Activated T-helper 1 cell treated with Interleukin-2 at 50 U/mL for 16 hours (primary cell): ENCODE results near the gene CCDC134.
"Not testable (repeated sequence)": the region's sequence is repeated elsewhere in the genome, so short reads cannot be mapped to it uniquely, and the experiment has no call there.

Experiments used
- DNase-seq: peaks from one replicate; pipeline ENCODE4 v3.0.0-alpha.2; 2020; ENCODE audit warnings: low read depth

CCDC134 gene

GRCh38 chr22:41823797-41824196 lies 23.3 kb downstream of the CCDC134 start:
- DNase-seq = no peak

GRCh38 chr22:41825376-41825775 lies 24.9 kb downstream of the CCDC134 start:
- DNase-seq = no peak

DNA sequence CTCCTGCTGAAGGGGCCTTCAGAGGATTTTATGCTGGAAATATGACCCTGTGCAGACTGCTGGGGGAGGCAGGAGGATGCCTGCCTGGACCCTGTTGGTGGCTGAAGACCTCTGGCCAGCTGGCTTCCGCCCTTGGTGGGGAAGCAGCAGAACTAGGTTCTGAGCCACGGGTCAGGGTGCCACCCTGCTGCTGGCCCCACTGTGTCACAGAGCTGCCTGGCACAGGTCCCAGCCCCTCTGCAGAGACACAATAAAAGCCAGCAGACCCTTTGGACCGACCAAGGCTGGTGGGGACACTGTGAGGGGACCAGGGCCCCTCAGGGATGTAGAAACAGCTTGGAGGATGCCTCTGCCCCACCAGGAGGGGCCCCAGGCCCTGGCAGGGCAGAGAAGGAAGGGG lies 25.5 kb downstream of the CCDC134 start:
- no peak for DNase-seq

GRCh38 chr22:41826430-41827383 lies 26.2 kb downstream of the CCDC134 start:
- DNase-seq = no peak

- no peak for DNase-seq
These were observed 27.2 kb downstream of the CCDC134 start for GRCh38 chr22:41827671-41828070.

GRCh38 chr22:41828516-41828915 lies 28.0 kb downstream of the CCDC134 start:
- DNase-seq = no peak

DNA sequence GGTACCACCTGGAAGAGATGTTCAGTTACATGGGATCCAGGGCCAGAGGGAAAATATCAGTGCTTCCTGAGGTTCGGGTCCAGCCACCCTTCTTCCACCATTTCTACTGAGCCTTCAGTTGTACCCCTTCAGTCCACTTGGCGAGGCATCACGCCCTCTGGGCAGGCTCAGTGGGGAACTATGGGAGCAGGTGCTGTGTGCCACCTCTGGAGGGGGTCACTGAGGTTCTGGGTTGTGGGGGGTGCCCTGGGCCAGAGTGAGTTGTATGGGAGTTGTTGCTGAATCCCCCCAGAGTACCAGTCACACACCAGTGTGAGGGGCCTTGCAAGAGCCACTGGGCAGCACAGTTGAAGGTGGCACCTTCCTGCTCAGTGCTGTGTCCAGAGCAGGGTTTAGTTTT lies 29.7 kb downstream of the CCDC134 start:
- DNase-seq = no peak

DNA sequence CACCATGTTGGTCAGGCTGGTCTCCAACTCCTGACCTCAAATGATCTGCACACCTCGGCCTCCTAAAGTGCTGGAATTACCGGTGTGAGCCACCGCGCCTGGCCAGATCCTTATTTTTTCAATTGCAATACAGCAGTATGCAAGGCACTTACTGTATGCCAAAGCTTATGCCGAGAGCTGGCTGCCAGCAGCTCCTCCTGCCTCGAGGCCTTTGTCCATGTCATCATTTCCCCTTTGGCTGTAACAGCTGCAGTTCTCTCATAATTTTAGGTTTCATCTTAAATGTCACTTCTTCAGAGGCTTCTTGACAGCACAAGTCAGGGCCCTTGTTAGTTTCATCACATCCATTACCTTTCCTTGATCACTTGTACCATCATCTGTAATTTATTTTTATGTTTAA lies 30.9 kb downstream of the CCDC134 start:
- DNase-seq = no peak

GRCh38 chr22:41831828-41832552 lies 31.5 kb downstream of the CCDC134 start:
- DNase-seq = no peak

GRCh38 chr22:41832553-41833368 lies 32.3 kb downstream of the CCDC134 start, which contains the start of gene SREBF2:
Gene SREBF2 (plus strand): TSS chr22:41833105. CDS start chr22:41833271, 166 bp downstream.
- DNase-seq = peak; percentile 96

- DNase-seq = peak; percentile 32
These were observed 33.0 kb downstream of the CCDC134 start for GRCh38 chr22:41833369-41834004.

- DNase-seq = no peak
These were observed 33.8 kb downstream of the CCDC134 start for GRCh38 chr22:41834005-41834944.

DNA sequence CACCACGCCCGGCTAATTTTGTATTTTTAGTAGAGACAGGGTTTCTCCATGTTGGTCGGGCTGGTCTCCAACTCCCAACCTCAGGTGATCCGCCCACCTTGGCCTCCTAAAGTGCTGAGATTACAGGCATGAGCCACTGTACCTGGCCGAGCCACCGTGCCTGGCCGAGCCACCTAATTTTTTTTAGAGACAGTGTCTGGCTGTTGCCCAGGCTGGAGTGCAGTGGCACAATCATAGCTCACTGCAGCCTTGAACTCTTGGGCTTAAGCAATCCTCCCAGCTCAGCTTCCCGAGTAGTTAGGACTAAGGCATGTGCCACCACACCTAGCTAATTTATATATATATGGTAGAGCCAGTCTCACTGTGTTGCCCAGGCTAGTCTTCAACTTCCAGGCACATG lies 35.0 kb downstream of the CCDC134 start:
- not testable (repeated sequence) for DNase-seq

GRCh38 chr22:41836551-41836950 lies 36.1 kb downstream of the CCDC134 start:
- no peak for DNase-seq

DNA sequence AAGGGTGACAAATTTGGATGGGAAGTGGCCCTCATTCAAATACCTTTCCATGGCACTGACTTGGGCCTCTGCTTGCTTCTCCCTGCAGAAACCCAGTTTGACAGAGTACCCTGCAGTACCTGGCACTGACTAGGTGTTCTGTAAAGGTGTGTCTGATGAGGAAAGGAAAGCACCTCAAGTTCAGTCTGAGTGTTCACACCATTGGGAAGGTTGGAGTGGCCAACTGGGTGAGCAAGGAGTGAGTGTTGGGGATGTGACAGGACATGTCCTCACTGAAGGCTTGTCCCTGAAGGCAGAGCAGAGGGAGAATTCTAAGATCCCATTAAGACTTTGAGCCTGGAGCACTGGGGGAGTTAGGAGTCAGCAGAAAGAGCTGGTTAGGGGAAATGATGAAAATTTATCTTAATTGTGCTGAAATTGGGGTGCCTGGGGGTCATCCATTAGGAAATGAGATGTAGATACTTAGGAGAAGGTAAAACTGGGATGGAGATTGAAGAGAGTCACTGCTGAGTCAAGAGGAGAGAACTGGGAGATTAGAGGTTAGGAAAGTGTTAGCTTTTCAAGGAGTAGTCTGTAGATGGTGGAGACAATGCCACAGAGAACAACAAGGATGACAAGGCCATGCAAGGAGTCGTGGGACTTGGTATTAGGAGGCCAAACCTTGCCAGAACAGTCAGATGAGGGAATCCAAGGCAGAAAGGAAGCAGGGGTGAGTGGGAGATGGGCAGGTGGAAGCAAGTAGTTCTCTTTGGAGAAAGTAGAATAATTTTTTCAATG lies 38.6 kb downstream of the CCDC134 start:
- DNase-seq = no peak

DNA sequence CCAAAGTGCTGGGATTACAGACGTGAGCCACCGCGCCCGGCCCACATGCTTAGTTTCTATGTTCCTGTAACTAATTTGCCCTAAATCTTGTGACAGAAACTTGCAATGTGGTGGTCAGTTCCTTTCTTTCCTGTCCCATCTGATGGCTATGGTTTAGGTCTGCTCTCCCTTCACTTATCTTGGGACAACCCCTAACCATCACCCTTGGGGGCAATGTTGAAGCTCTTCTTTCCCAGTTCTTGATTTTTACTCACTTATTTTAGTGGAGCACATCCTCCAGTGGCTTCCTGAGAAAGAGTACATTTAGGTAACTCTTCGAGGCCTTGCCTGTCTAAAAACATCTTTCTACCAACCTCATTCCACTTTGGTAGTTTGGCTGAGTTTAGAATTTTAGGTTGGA lies 39.7 kb downstream of the CCDC134 start:
- no peak for DNase-seq

DNA sequence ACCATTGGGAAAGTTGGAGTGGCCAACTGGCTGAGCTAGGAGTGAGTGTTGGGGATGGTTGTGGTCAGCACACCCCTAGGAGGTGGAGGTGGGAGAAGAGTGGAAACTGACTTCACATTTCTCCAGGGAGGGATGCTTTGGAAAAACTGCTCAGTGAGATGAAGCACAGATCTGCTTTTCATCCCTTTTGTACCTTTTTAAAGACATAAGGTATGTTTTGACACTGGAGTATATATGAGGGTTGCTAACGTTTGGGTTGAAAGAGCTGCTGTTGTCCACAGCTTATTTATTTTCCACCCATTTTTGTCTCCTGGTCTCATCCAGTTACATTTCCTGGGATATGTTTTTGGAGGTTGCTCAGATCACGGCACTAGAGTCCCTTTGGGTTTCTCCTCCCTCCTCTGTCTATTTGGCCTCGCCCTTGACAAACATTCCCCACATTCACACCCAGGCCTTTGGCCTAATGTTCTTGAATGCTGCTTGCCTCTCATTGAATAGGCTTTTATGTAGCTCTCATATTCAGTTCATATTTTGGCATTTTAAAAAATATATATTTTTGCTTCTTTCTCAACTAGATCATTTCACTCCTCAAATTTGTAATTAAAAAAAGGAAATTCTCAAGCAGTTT lies 40.7 kb downstream of the CCDC134 start:
- no peak for DNase-seq

DNA sequence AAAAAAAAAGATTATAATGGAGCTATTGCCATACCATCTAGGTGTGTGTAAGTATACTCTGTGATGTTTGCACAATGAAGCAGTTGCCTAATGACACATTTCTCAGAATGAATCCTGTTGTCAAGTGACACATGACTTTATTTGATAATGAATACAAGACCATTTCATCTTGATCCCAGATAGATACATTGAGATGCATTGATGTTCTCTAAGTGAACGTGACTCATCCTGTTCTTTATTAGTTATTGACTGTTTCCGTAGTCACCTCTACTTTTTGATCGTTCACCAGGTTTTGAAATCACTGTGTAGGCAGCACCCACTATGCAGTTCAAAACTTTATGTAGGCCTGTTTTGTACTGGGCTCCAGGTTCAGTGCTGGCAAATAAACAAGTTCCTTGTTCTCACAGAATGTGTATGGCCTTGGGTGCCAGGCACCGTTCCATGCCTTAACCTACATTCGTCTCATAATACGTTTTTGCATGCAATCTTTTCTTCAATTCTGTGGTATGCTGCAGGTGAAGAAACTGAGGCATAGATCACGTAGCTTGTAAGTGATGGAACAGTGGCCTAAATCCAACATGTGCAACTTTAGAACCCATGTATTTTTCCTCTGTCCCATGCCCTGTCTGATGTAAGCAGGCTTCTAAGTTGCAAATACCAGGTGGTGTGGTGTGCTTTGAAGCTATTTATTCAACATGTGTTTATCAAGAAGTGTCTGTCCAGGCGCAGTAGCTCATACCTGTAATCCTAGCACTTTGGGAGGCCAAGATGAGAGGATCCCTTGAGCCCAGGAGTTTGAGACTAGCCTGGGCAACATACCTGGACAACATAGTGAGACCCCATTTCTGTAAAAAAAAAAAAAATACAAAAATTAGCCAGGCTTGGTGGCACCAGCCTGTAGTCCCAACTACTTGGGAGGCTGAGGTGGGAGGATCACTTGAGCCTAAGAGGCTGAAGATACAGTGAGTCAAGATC lies 42.8 kb downstream of the CCDC134 start:
- DNase-seq = no peak
